Activated T-helper 1 cell treated with Interleukin-2 at 50 U/mL for 16 hours (primary cell): ENCODE results near the gene ARHGAP40.

Source experiments
- DNase-seq: peaks from one replicate; pipeline ENCODE4 v3.0.0-alpha.2; 2020; ENCODE audit warnings: low read depth

ARHGAP40 gene

DNA sequence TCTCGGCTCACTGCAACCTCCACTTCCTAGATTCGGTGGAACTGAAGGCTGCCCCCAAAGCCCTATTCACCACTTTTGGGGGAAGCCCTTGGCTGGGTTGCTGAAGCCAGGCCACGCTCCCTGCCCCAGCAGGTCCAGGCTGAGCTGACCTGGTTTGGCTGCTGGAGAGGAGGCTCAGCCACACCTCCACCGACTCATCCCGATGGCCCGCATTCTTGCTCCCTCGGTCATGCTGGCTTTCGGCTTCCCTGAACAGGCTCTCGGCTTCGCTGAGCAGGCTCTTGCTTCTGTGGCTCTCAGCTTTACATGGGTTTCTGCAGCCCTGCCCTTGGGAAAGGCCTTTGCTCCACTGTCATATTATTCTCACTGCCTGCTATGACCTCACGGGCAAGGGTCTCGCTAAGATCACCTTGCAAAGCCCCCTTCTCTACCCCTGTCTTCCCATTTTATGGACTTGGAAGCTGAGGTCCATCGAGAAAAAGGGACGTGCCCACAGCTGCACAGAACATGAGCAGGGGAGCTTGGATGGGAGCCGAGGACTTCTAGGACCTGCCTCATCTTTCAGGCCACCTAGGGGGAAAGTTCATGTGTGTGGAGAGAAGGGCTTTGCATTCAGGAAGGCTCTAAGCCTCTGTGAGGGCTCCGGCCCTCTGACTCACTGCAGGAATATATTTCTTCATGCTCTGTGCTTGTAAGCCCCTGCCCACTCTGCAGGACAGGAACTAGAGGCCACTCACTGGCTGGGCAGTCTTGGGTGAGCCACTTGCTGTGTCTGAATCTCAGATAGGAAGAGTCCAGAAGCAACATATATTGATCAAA lies 15.6 kb downstream of the ARHGAP40 start:
- no peak for DNase-seq

DNA sequence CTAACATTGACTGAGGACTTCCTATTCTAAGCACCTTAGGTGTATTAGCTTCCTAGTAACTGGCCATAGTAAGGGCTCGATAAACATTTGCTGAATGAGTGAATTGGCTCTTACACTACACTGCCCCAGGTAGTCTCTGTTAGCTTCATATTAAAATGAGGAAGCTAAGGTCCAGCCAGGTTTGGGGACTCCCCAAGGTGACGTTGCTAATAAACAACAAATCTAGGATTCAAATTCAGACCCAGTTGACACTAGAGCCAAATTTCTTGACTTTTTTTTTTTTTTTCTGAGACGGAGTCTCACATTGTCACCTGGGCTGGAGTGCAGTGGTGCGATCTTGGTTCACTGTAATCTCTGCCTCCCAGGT lies 16.2 kb downstream of the ARHGAP40 start:
- DNase-seq, result no peak

DNA sequence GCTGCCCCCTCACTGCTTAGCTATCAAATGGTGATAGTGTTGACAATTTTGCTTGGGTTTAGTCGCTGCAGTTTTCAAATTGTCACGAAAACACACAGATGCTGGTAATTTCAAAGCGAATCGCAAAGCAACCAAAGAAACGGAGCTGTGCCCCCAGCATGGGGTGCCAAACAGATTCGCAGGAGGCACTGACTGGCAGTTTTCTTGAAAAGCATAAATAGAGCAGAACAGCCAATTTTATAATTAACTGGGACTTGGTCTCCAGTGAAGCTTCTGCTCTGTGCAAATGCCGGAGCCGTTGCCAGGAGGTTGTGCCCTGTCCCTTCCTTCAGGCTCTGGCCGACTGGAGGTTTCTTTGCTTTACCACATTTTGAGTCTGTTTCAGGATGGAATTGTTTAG lies 18.8 kb downstream of the ARHGAP40 start:
- no peak for DNase-seq

DNA sequence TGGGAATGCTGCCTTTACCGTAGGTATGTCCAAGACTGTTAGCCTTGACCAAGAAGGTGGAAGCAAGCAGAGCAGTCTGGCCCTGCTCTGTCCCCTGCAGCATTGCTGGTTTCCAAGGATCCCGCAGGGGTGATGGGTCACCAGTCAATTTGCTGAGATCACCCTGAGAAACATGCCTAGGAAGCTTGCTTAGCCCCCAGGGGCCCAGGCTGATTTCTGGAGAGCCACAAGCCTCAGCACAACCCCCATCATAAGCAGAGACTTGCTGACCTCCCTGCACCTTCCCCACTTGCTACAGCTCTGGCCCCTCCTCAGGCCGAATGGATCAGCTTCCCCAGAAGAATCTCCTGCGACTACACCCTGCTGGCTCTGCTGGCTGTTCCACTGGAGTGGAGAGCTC lies 21.5 kb downstream of the ARHGAP40 start:
- no peak for DNase-seq

DNA sequence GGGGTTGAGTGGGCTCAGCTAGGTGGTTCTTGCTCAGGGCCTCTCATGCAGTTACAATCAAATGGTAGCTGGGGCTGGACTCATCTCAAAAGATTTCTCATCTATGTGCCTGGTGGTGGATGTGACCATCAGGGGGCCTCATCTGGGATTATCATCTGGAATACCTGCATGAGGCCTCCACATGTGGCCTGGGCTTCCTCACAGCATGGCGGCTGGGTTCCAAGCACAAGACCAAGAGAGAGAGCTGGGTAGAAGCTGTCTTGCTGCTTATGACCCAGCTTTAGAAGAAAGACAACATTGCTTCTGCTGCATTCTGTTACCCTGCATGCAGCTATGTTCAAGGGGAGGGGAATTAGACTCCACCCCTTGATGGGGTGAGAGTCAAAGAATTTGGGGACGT lies 22.5 kb downstream of the ARHGAP40 start:
- no peak for DNase-seq

DNA sequence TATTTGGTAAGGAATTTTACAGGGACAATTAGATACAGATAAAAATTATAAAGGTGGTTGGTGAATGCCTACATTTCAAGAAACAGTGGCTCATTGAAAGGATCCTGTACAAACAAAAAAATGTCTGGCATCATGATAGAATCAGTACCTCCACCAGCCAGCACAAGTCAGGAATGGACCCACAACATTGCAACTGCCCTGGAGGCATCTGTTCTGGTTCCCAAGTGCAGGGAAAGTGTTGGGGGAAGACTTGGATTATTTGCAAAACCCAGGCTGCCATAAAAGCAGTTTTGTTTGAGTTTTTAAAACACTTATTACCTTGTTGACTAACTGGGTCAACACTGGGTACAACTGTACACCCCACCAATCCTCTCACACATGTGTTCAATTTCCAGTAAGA lies 24.3 kb downstream of the ARHGAP40 start:
- DNase-seq, result no peak

DNA sequence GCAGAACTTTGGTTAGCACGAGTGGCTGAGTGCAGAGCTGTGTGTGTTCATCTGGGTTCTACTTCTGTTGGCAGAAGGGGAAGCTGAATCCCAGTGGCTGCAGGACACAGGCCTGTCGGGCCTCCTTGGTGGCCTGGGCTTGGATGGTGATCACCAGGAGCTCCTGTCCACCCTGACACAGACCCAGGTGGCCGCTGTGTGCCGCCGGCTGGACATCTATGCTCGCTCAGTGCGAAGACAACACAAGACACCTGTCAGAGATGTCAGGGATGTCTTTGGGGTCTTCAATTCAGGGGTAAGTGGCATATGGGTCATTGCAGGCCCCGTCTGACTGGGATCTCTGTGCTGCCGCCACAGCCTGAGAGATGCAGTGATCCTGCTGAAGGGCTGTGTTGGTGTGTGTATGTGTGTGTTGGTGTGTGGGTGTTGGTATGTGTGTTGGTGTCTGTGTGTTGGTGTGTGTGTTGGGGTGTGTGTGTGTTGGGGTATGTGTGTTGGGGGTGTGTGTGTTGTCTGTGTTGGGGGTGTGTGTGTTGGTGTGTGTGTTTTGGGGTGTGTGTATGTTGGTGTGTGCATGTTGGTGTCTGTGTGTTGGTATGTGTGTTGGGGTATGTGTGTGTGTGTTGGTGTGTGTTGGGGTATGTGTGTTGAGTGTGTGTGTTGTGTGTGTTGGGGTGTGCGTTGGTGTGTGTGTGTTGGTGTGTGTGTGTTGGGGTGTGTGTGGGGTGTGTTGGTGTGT lies 25.5 kb downstream of the ARHGAP40 start:
- no peak for DNase-seq

DNA sequence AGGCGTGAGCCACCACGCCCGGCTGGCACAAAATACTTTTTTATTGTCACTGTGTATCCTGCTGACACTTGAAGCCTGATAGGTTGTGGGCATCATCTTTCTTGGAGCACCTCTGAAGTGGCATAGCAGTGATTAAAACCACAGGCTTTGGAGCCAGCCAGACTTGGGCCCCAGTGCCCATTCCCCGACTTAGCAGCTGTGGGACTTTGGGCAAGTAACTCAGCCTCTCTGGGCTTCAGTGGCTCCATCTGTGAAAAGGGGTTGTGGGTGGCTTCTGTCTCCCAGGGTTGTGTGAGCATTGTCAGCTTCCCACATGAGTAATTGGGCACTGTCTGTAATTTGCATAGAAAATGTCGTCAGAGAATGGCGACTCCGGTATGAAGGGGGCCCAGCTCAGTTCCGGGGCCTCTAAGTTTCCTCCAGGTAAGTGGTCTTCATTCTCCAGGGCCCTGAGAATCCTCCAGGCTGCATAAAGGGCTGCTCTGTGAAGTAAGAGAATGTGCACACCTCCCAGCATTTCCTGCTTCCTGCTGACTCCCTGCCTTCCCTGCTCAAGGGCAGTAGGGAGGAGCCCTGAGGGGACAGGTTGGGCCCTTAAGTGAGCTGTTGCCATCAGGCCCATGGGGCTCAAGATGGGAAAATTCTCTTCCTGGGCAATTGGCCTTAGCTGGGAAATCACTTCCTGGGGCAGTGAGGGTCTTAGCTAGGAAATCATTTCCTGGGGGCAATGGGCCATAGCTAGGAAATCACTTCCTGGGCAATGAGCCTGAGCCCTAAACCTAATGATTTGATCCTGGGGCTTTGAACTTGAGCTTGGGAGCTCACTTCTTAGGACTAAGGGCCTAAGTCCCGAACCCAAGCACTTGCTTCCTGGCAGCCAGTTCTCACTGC lies 27.2 kb downstream of the ARHGAP40 start:
- DNase-seq, result no peak

DNA sequence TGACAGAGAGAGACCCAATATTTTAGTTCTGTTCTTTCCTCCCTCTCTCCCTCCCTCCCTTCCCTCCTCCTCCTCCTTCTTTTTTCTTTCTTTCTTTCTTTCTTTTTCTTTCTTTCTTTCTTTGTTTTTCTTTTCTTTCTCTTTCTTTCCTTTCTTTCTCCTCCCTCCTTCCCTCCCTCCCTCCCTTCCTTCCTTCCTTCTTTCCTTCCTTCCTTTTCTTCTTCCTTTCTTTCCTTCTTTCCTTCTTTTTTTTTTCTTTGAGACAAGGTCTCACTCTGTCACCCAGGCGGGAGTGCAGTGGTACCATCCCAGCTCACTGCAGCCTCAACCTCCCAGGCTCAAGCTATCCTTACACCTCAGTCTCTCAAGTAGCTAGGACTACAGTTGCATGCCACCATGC lies 28.4 kb downstream of the ARHGAP40 start:
- no peak for DNase-seq

DNA sequence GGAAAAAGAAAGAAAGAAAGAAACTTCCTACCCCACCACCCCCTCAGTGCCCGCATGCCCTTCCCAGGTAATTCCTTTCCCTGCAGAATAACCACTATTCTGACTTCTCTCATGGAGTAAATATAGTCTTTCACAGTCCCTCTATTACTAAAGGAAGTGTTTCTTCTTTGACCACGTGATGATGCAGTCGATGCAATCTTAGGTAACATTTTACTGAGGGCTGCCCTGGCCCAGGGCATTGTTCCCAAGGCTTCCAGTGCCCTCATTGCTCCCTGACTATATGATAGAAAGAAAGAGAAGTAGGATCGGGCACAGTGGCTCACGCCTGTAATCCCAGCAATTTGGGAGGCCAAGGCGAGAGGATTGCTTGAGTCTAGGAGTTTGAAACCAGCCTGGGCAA lies 29.1 kb downstream of the ARHGAP40 start:
- DNase-seq, result no peak

DNA sequence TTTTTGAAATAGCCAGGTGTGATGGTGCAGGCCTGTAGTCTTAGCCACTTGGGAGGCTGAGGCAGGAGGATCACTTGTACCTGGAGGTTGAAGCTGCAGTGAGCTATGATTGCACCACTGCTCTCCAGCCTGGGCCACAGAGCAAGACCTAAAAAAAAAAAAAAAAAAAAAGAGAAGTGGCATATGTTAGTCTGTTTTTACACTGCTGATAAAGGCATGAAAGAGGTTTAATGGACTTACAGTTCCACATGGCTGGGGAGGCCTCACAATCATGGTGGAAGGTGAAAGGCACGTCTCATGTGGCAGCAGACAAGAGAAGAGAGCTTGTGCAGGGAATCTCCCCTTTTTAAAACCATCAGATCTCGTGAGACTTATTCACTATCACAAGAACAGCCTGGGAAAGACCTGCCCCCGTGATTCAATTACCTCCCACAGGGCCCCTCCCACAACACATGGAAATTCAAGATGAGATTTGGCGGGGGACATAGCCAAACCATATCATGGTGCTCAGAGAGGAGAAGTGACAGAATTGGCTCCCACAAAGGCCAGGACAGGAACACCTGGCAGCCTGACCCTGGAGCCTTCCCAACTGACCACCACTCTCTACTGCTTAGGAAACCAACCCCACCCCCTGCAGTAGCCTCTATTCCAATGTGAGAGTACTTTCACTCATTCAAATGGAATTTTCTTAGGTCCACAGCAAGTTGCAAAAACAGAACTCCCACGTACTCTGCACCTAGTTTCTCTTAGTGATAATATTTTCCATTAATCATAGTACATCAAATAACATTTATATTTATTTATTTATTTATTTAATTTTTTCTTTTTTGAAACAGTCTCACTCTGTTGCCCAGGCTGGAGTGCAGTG lies 29.8 kb downstream of the ARHGAP40 start:
- DNase-seq, result no peak

DNA sequence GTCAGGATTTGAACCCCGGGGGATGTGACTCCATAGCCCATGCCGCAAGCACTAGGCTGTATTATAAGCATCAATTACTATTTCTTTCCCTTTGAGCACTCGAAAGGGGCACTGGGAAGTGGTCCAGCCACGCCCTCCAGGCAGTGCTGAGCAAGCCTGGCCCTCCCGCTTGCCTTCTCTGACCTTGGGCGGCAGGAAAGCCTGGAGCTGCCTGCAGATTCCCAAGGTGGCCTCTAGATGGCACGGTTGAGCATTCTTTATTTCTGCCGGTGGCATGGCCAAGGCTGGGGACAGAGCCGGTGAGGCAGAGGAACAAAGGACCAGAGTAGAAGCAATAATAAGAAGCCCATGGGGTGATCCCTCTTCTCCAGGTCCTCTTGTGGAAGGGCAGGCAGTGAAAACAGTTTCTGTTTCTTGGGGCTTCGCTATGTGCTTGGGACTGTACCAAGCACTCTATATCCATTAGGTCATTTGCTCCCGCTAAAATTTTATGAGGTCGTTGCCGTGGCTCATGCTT lies 32.0 kb downstream of the ARHGAP40 start:
- peak; percentile 26 for DNase-seq

DNA sequence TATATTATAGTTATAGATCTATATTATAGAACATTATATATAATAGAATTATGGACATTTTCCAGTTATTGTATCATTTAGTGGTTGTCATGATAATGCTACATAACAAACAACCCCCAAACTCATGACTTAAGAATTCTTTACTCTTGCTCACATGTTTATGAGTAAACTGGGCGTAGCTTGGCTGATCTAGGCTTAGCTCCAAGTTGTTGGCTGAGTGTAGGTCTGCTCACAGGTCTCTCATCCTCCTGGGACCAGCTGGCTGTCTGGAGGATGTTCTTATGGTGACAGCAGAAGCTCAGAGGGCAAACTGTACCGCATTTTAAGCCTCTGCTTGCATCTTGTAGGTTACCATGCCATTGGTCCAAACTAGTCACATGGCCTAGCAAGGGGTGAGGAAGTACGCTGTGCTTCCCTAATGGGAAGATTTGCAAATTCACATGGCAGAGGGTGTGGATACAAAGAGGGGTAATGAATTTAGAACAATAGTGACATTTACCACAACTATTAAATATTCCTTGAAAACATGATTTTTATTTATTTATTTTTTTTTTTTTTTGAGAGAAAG lies 34.2 kb downstream of the ARHGAP40 start:
- DNase-seq, result no peak

DNA sequence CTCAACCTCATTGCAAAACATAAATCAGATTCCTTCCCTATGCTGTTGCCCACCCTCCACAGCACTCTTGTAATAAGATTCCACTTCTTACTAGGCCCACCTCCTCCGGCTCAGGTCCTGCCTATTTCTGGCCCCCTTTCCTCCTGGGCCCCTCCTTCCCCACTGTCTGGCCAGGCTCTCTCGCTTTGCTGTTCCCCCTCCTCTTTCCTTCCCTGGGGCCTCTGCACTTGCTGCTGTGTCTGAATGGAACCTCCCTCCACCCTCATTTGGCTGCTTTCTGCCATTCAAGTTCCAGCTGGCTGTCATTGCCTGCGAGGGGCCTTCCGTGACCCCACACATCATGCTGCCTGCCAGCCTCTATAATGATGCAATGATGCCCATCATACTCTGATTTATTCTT lies 38.9 kb downstream of the ARHGAP40 start:
- DNase-seq, result no peak

DNA sequence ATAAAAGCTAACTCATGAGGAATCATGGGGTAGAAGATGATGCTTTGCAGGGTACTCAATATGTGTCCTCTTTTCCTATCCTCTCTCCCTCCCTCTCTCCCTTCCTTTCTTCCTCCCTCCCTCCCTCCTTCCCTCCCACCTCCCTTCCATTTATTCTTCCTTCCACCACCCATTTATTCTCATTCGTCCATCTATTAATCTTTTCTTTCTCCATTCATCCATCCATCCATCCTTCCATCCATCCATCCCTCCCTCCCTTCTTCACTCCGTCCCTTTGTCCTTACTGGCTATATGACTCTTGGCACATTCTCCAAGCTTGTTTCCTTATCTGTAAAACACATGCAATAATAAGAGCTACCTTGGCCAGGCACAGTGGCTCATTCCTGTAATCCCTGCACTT lies 40.9 kb downstream of the ARHGAP40 start:
- no peak for DNase-seq

DNA sequence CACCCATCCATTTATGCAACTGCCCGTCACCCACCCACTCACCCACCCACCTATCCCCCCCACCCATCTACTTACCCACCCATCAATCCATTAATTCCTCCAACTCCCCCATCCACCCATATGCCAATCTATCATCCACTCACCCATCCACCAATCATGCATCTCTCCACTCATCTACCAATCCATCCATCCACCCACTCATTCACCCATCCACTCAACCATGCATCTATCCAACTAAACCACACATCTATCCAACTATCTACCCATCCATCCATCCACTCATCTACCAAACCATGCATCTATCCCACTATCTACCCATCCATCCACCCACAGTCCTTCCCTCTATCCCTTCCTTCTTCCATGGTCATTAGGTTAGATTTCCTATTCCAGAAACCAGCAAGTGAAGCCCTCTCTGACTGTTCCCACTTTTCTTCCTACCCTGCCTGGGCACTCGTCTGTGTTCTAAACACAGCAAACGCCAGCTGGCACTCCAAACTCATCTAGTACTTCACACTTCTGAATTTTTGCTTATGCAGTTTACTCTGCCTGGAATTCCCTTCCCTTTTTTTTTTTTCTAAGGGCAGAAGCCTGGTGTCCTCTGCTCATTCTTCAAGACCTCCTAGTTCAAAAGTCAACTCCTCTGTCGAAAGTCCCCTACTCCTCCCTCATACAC lies 43.1 kb downstream of the ARHGAP40 start:
- no peak for DNase-seq

DNA sequence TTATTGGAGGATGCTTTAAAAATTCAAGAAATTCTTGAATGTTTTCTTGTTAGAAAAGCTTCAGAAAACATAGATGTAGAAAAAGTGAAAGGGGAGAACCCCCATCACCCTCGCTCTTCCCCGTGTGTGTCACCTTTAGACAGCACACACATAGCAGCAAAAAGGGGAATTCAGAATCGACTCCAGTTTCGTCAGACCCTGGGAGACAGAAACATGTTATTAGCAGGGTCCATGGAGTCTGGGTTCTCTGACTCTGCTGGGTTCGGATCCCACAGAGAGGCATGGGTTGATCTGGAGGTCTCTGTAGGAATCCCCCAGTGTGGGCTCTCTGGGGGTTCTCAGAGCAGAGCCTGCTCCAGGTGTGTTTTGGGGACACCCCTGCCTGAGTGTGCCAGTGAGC lies 43.7 kb downstream of the ARHGAP40 start:
- DNase-seq, result no peak

DNA sequence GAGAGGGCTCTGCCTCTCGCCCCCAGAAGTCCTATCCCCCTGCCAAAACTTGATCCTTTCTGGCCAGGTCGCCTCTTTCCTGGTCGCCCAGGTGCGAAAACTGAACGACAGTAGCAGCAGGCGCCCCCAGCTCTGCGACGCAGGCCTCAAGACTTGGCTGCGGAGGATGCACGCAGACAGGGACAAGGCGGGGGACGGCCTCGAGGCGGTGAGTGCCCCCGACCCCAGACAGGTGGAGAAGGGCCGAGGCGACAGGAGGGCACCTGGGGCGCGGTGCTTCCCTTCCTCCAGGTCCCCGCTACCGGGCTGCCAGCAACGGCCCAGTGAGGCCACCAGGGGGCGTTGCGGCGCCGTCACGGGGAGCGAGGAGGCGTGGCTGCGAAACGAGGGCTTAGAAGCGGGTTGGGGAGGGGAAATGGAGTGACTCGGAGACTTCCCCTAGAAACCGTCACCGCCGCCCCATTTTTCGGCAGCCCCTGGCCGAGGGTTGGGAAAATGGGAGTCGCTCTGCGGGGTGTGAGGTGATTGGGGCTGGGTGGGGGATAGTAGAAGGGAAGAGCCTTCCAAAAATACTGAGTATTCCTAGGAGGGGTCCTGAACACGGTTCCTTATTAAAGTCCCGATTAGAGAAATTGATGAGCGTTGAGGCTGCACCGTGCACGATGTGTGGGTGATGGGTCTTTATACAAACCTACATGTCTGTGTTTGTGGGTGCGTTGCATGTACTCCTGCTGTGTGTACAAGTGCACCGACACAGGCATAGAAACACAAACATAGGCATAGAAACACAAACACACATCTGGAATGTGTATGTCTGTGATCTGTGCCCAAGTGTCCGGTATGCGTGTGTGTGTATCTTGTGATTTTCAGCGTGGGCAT lies 44.6 kb downstream of the ARHGAP40 start:
- peak; percentile 85 for DNase-seq

DNA sequence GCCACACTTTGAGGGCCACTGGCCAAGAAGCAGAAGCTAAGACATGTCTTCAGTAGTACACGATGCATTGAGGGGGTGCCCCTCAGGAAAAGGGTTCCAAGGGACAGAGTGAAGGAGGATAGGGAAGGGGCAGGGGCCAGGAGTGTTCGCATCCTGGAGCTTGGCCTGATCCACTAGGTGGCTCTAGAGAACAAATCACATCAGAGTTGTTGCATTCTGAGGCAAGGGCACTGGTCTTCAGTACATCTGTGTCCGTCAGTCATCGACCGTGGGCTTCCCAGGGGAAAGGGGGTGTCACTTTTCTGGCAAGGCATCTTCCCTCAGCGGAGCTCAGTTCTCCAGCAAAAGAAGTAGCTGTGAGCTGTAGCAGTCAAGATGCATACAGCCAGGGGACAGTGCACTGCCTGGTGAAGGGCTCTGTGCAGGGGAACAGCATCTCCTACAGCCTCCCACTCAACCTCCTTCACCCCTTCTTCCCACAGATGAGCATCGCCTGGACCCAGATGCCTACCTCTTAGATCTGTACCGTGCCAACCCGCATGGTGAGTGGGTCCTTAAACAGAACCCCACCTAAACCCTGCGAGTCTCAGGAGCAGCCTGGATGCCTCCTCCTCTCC lies 47.8 kb downstream of the ARHGAP40 start:
- no peak for DNase-seq
